ENCODE data around the gene BLTP3A. TPM values are rescaled to one million over a fixed set of nuclear protein-coding genes. Genes with fewer than 3 reads are reported as not detected.

The BLTP3A gene
- total and polyA plus RNA-seq, 10 of the 15 experiments (the other 5 are each of a cell fraction or from before 2014, with no cell fraction given): 2.7 to 16.7 (median 9.9) TPM

GRCh38 chr6:34771727-34772126, 20.2 kb upstream of the BLTP3A start (continued):
- TF ChIP-seq LARP7 (IDR thresholded peaks at IDR 0.05): no peak

- Histone ChIP-seq H3K4me2 (ENCODE audit: control insufficient read depth, insufficient read depth) (no peak overlapping the region), H3K27me3 (replicated peaks in 1 of 2; ENCODE audit: control insufficient read depth in 2 of 2, insufficient read depth in 2 of 2, low read length in 1 of 2) (no peaks in the 10 kb centered on the region), H3K27ac (ENCODE audit: control insufficient read depth, insufficient read depth) (no peak overlapping the region), H3K4me1 (ENCODE audit: control insufficient read depth, insufficient read depth, low read length) (no peaks in the 10 kb centered on the region), H3K9ac (ENCODE audit: control insufficient read depth, insufficient read depth, low read length) (no peak overlapping the region), H2AFZ (ENCODE audit: control insufficient read depth, low read depth, low read length) (no peak overlapping the region), H3K9me3 (replicated peaks; ENCODE audit: control insufficient read depth, insufficient read depth, low read length) (no peaks in the 10 kb centered on the region), H4K20me1 (ENCODE audit: control insufficient read depth, insufficient read depth) (no peaks in the 10 kb centered on the region), H3K4me3 (no peak overlapping the region), H3K79me2 (ENCODE audit: control insufficient read depth, insufficient read depth, low read length) (no peaks in the 10 kb centered on the region), H3K36me3 (ENCODE audit: control insufficient read depth in 2 of 2, insufficient read depth in 2 of 2, low read length in 1 of 2) (peaks cover 2 to 24% of the 10 kb centered on the region in 2 experiments)
- FAIRE-seq (no peak), ATAC-seq (no peak), DNase-seq (ENCODE audit: low read depth, low spot score) (no peak)
- POLR2A ChIA-PET: no interaction called here
- no TSS peak for BruUV-seq (replicated peaks)
- RAD21 ChIA-PET (ENCODE audit: unreplicated experiment): interaction anchor here (1.3 kb wide), 1 partner anchor 16 kb away, joined by 3 read pairs; the partner anchor contains the start of gene SNRPC
- 100% methylated on average over 4 of the region's 4 CpGs for WGBS (ENCODE audit: insufficient coverage, insufficient replicate concordance, low lambda C conversion rate, missing lambda C conversion rate)
- in situ Hi-C loops (cut with MboI): no loop called here
- CTCF ChIA-PET: no interaction called here
- intact Hi-C loops (cut with micrococcal nuclease; ENCODE audit: unreplicated experiment): no loop called here
- SMC1A ChIA-PET (ENCODE audit: uncharacterized antibody, unreplicated experiment): no interaction called here
- TF ChIP-seq GABPA (IDR thresholded peaks at IDR 0.05; ENCODE audit: low read depth) (no peak), PRDM15 (CRISPR knock-in tag; IDR thresholded peaks at IDR 0.05) (no peak), ZNF217 (IDR thresholded peaks at IDR 0.05) (no peak), CEBPZ (IDR thresholded peaks at IDR 0.05; ENCODE audit: low read depth, low read length) (no peak), SREBF2 (IDR thresholded peaks at IDR 0.05; ENCODE audit: low read length) (no peak), ASH2L (IDR thresholded peaks at IDR 0.05; ENCODE audit: borderline replicate concordance, low read depth) (no peak), ZBTB33 (IDR thresholded peaks at IDR 0.05) (no peak), SMARCA5 (IDR thresholded peaks at IDR 0.05) (no peak), PAX8 (IDR thresholded peaks at IDR 0.05) (no peak), NFYB (IDR thresholded peaks at IDR 0.05; ENCODE audit: insufficient read depth, low read depth, low read length) (no peak), ZNF24 (IDR thresholded peaks at IDR 0.05) (no peak), IRF3 (IDR thresholded peaks at IDR 0.05) (no peak), YBX1 (IDR thresholded peaks at IDR 0.05) (no peak), TARDBP (IDR thresholded peaks at IDR 0.05; ENCODE audit: borderline replicate concordance) (no peak)
Observed at GRCh38 chr6:34772940-34773339, 18.9 kb upstream of the BLTP3A start.

Data from GM12878 (cell line).